A549 treated with AZD2906 at 1 μM for 4 hours (cell line): Measurements from ENCODE around the gene PKIB. TPM values are rescaled to one million over a fixed set of nuclear protein-coding genes. Genes with fewer than 3 reads are reported as not detected.

ENCODE experiments used
- total RNA-seq: library from RNA; stranded (reverse); fragments of 200-300 nt; extraction: Qiagen RNA extraction; gene quantifications from 5 replicates; pipeline ENCODE4 v1.2.3, GENCODE V29; 2022

PKIB gene
- total RNA-seq = 0.53 to 0.94 TPM (median 0.63 TPM) in 5 replicates

GRCh38 chr6:122609881-122610689 is at the start of gene PKIB:
Gene PKIB (plus strand): TSS chr6:122610405. CDS start chr6:122717795, 107,390 bp downstream.

Other genes starting within 250 kb of the PKIB start
- gene HSF2, start 210.8 kb upstream of the PKIB start, total RNA-seq = 5.1 to 8.8 TPM (median 5.6 TPM) in 5 replicates
- gene SERINC1, start 138.6 kb upstream of the PKIB start, total RNA-seq = 71.6 to 95.2 TPM (median 84.7 TPM) in 5 replicates
- not detected in 5 replicates for gene FABP7, start 169.3 kb downstream of the PKIB start, total RNA-seq
- 3.1 to 3.7 TPM (median 3.6 TPM) in 5 replicates for gene SMPDL3A, start 178.9 kb downstream of the PKIB start, total RNA-seq